Small intestine (tissue), 7 donors: Measurements from ENCODE around the gene ANO3. TPM values are rescaled to one million over a fixed set of nuclear protein-coding genes. Genes with fewer than 3 reads are reported as not detected.

Experiments
- DNase-seq, 2 donors: peaks; one replicate each; pipeline versions ENCODE4 v3.0.0 to v3.0.0-alpha.2; 2013
- FAIRE-seq: peaks from 2 replicates; lab custom pipeline; 2012; peaks lifted over from hg19 to GRCh38; lab: Jason Lieb, UNC
- H3K27ac ChIP-seq, 3 donors: one replicate each; pipeline ENCODE4 v1.5.1; 2013; ENCODE audit warnings: low read length in 2 of 3, mild to moderate bottlenecking in 2 of 3, control low read depth in 1 of 3, inconsistent platforms in 1 of 3, low read depth in 1 of 3, moderate library complexity in 1 of 3
- H3K27me3 ChIP-seq, 3 donors: one replicate each; pipeline ENCODE4 v1.6.1; 2013; ENCODE audit warnings: low read length in 3 of 3, inconsistent platforms in 1 of 3; ENCODE audit not compliant: control insufficient read depth in 3 of 3, insufficient read depth in 3 of 3
- H3K36me3 ChIP-seq, 3 donors: one replicate each; pipeline ENCODE4 v1.6.1; 2013; ENCODE audit warnings: low read length in 3 of 3, inconsistent platforms in 1 of 3, low read depth in 1 of 3, mild to moderate bottlenecking in 1 of 3, moderate library complexity in 1 of 3; ENCODE audit not compliant: control insufficient read depth in 3 of 3, insufficient read depth in 2 of 3
- H3K4me1 ChIP-seq, 3 donors: one replicate each; pipeline ENCODE4 v1.6.1; 2013; ENCODE audit warnings: low read length in 2 of 3, inconsistent platforms in 1 of 3, low read depth in 1 of 3, mild to moderate bottlenecking in 1 of 3, moderate library complexity in 1 of 3; ENCODE audit not compliant: control insufficient read depth in 3 of 3, insufficient read depth in 2 of 3
- H3K4me3 ChIP-seq, 3 donors: one replicate each; pipeline ENCODE4 v1.5.1; 2013; ENCODE audit warnings: low read length in 3 of 3, control low read depth in 1 of 3, inconsistent platforms in 1 of 3, low read depth in 1 of 3, mild to moderate bottlenecking in 1 of 3, moderate library complexity in 1 of 3
- H3K9me3 ChIP-seq, 2 donors: one replicate each; pipeline ENCODE4 v1.6.1; 2013; ENCODE audit warnings: low read depth in 1 of 2, low read length in 1 of 2; ENCODE audit not compliant: control insufficient read depth in 2 of 2, insufficient read depth in 1 of 2
- WGBS, 3 donors: extraction: QIAGEN DNeasy Blood & Tissue Kit; methylation state at CpG; one replicate each; pipeline ENCODE4 v1.1.7; 2013; 5-methylcytosine and 5-hydroxymethylcytosine counted together
- polyA plus RNA-seq, 4 donors: library from polyadenylated mRNA; stranded (reverse) in 3 of 4; unstranded in 1 of 4; fragments of 200-250 nt in 3 of 4; fragments of 120-200 nt in 1 of 4; gene quantifications; one replicate each; pipeline versions ENCODE4 v1.2.1 to v1.2.3, GENCODE V29; 2013
- donor health status: healthy with polysubstance abuse.
- donor health status: control.
- donor health status: control.
- donor health status: Bipolar disorder and iron deficiency.
- donor health status: healthy.

The ANO3 gene
- polyA plus RNA-seq, 4 donors = under 0.01 to 0.10 (median 0.09) TPM; not detected in 1

GRCh38 chr11:26702406-26702805, 370.5 kb downstream of the ANO3 start:
- H3K36me3 ChIP-seq = peaks cover 0 to 2% (median 1%) of the 10 kb centered on the region in 3 donors
- peaks cover 2 to 23% (median 3%) of the 10 kb centered on the region in 3 donors for H3K4me1 ChIP-seq
- H3K27me3 ChIP-seq = no peaks in the 10 kb centered on the region
- no peak for DNase-seq
- FAIRE-seq = no peak
- no peaks in the 10 kb centered on the region for H3K9me3 ChIP-seq
- H3K27ac ChIP-seq = no peak overlapping the region
- H3K4me3 ChIP-seq = no peak overlapping the region

- Histone ChIP-seq H3K36me3 (peaks cover 0 to 2% (median 1%) of the 10 kb centered on the region in 3 donors), H3K4me3 (no peak overlapping the region), H3K27me3 (no peaks in the 10 kb centered on the region), H3K27ac (peak overlapping the region in 2 of 3 donors; percentile 32 to 56), H3K4me1 (peaks cover 2 to 23% (median 3%) of the 10 kb centered on the region in 3 donors), H3K9me3 (no peaks in the 10 kb centered on the region)
- no peak for DNase-seq
- FAIRE-seq = no peak
- WGBS, 3 donors = 66 to 79% (median 75%) methylated on average over 5 of the region's 5 CpGs
Observed at GRCh38 chr11:26703411-26704191, 371.7 kb downstream of the ANO3 start.

GRCh38 chr11:26704249-26704648, 372.3 kb downstream of the ANO3 start:
- FAIRE-seq (peak; percentile 53), DNase-seq (peak; percentile 84 to 95)

GRCh38 chr11:26706181-26706580, 374.3 kb downstream of the ANO3 start:
- FAIRE-seq (no peak), DNase-seq (no peak)
- H3K27ac ChIP-seq = no peak overlapping the region
- H3K4me3 ChIP-seq = no peak overlapping the region
- H3K27me3 ChIP-seq = no peaks in the 10 kb centered on the region
- H3K9me3 ChIP-seq = no peaks in the 10 kb centered on the region
- H3K4me1 ChIP-seq = peaks cover 2 to 23% (median 3%) of the 10 kb centered on the region in 3 donors
- 49 to 71% (median 65%) methylated on average over 1 of the region's 1 CpG for WGBS, 3 donors
- H3K36me3 ChIP-seq = no peaks in the 10 kb centered on the region

More at GRCh38 chr11:26704249-26704648, 372.3 kb downstream of the ANO3 start:
- Histone ChIP-seq H3K36me3 (peaks cover 0 to 2% (median 1%) of the 10 kb centered on the region in 3 donors), H3K9me3 (no peaks in the 10 kb centered on the region), H3K27ac (peak overlapping the region in 2 of 3 donors; percentile 26 to 56), H3K27me3 (no peaks in the 10 kb centered on the region), H3K4me1 (peaks cover 2 to 23% (median 3%) of the 10 kb centered on the region in 3 donors), H3K4me3 (no peak overlapping the region)
- WGBS, 3 donors = 7 to 60% (median 42%) methylated on average over 1 of the region's 1 CpG

GRCh38 chr11:26708736-26709456, 377.0 kb downstream of the ANO3 start:
- no peak overlapping the region for H3K4me3 ChIP-seq
- H3K9me3 ChIP-seq = no peaks in the 10 kb centered on the region
- no peak for FAIRE-seq
- no peaks in the 10 kb centered on the region for H3K36me3 ChIP-seq
- peaks cover 3 to 18% (median 5%) of the 10 kb centered on the region in 3 donors for H3K4me1 ChIP-seq
- no peaks in the 10 kb centered on the region for H3K27me3 ChIP-seq
- no peak for DNase-seq
- no peak overlapping the region for H3K27ac ChIP-seq
- WGBS, 3 donors = 52 to 82% (median 60%) methylated on average over 2 of the region's 2 CpGs

GRCh38 chr11:26710489-26710888, 378.6 kb downstream of the ANO3 start:
- FAIRE-seq (no peak), DNase-seq (peak in 1 of 2 donors; percentile 53)
- H3K27me3 ChIP-seq = no peaks in the 10 kb centered on the region
- H3K27ac ChIP-seq = no peak overlapping the region
- H3K4me3 ChIP-seq = no peak overlapping the region
- H3K4me1 ChIP-seq = peaks cover 0 to 13% (median 6%) of the 10 kb centered on the region in 3 donors
- no peaks in the 10 kb centered on the region for H3K36me3 ChIP-seq
- H3K9me3 ChIP-seq = no peaks in the 10 kb centered on the region
- WGBS, 3 donors = 25 to 75% (median 47%) methylated on average over 2 of the region's 2 CpGs

- DNase-seq (no peak), FAIRE-seq (no peak)
- 42 to 57% (median 55%) methylated on average over 5 of the region's 5 CpGs for WGBS, 3 donors
Observed at GRCh38 chr11:26712497-26712896, 380.6 kb downstream of the ANO3 start.

More at GRCh38 chr11:26712497-26712896, 380.6 kb downstream of the ANO3 start:
- no peaks in the 10 kb centered on the region for H3K36me3 ChIP-seq
- no peak overlapping the region for H3K27ac ChIP-seq
- H3K4me1 ChIP-seq = peaks cover 1 to 13% (median 6%) of the 10 kb centered on the region in 3 donors
- no peaks in the 10 kb centered on the region for H3K9me3 ChIP-seq
- no peak overlapping the region for H3K4me3 ChIP-seq
- H3K27me3 ChIP-seq = no peaks in the 10 kb centered on the region
